ENCODE results near the gene ARHGAP10.

GRCh38 chr4:147927377-147928137 lies 195.7 kb downstream of the ARHGAP10 start:
- TF ChIP-seq GATA3 (IDR thresholded peaks at IDR 0.05; ENCODE audit: low read depth, low read length) (no peak), GATA2 (IDR thresholded peaks at IDR 0.05; ENCODE audit: low read depth, low read length) (no peak)

Measured in SH-SY5Y (cell line).